Hippocampal formation (tissue), 2 donors: ENCODE data around the gene NTF4.
"Not testable (repeated sequence)": the region's sequence is repeated elsewhere in the genome, so short reads cannot be mapped to it uniquely, and the experiment has no call there.

Source experiments
- DNase-seq, 2 donors: peaks; one replicate each; lab custom pipeline; 2025; lab: John Stamatoyannopoulos, UW

Gene NTF4

DNA sequence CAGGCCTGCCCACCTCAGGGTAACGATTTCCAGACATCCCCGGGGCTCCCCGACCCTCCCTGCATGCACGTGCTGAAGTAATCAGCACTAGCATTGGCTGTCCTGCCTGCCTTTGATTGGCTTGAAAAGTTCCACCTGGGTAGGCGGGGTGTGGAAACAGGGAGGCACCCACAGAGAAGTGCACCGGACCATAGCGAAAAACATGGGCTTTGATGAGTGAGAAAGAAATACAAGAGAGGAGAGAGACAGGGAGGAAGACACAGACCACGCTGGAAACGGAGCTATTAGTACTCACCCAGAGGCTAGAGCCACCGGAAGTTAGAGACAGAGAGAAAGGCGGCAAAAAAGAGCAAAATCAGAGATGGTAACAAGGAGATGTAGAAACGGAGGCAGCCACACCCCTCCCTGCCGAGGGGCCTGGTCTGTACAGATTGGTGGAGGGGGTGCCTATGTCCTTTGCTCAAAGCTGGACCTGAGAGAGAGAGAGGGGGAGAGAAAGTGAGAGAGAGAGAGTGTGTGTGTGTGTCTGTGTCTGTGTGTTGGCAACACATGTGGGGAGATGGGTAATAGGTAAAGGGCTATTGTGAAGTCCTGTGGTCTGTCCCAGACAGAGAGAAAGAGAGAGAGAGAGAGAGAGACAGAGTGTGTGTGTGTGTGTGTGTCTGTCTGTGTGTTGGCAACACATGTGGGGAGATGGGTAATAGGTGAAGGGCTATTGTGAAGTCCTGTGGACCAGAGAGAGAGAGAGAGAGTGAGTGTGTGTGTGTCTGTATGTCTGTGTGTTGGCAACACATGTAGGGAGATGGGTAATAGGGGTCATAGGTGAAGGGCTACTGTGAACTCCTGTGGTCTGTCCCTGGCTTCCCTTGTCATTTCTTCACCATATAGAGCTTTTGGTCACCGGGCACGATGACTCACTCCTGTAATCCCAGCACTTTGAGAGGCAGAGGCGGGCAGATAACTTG, 43.4 kb downstream of the NTF4 start:
- no peak for DNase-seq

GRCh38 chr19:49020342-49020741, 44.3 kb downstream of the NTF4 start:
- DNase-seq: no peak

DNA sequence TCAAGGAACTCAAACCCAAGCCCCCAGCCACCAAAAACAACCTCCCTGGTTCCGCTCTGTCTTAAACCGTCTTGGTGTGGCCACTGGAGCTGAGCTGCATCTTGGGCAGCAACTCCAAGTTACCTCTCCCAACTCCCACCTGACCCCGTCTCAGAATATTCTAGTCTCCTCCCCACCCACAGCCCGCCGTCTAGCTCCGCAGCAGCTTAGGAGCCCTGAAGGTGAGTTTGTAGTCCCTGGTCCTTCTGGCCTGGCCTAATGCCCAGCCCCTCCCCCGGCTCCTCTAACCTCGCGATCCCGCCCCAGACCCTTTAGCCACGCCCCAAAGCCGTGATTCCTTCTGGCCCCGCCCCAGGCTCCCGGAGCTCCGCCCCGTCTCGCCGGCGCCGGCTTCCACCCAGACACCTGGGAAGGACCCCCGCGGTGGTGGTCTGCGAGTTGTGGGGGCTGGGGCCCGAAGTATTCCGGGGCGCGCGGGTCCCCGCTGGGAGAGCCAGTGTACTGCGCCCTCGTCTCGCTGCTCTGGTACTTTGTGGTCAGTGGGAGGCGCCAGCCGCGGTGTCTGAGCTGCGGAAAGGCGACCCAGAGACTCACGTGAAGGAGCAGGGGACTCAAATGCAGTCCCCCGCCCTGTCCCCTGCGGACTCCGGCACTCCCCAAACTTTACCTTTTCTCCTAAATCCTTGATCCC, 45.2 kb downstream of the NTF4 start:
- DNase-seq: peak in 1 of 2 donors; percentile 8

GRCh38 chr19:49018388-49019241, 46.0 kb downstream of the NTF4 start:
- DNase-seq: not testable (repeated sequence)

DNA sequence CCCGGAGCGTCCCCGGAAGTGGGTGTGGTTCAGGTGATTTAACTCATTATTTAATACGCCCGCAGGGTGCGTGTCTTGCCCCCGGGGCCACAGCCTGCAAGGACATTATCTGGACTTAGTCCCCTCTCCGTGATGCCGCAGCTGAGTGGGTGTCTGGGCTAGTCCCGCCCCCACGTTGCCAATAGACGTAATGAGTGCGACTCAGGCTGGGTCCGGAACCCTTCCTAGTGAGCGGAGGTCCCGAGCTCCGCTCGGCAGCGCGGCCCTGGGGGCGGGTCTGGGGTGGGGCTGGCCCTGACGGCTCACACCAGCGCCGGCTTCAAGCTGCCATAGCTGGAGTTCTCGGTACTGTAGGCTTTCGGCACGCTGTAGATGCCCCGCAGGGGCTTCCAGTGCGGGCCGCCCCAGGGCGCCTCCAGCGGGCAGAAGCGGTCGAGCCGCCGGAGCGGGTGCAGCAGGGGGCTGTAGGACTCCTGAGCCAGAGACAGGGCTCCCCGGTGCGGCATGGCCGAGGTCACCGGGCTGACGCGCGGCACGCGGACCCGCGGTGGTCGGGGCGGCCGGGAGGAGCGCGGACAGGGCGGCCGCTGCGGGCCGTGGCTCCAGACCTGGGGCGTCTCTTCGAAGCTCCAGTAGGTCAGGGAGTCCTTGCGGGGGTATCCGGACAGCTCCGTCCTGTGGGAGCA, 46.8 kb downstream of the NTF4 start:
- DNase-seq: peak in 1 of 2 donors; percentile 20

DNA sequence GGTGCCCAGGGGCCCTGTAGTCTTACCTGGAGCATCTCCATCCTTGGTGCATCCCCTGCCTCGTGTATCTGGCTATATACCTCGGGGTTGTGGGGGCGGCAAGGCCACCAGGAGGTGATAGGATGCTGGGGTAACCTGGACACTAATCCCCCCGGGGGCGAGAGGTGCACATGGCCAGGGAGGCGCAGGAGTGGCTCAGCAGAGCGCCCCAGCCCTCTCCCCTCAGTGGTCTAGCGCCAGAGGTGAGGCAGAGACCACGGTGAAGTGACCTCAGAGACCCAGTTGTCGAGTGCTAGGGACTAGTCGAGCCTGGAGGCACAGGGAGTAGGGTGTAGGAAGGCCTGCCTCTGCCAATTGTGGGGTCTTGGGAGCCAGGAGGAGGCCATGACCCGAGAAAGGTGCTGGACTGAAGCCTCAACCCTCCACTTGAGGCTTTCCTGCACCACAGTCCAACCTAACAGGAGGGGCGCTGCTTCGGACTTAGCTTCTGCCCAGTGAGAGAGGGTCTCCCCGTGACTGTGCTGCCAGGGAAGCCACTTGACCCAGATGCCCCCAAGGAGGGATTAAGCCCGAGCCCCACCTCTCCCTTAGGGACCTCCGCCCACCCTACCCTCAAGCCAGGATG, 47.5 kb downstream of the NTF4 start, which contains the start of gene LHB:
Gene LHB, minus strand, starts transcription at position 51 of the 625 bp plus-strand sequence. Its CDS starts 10 bp downstream, at position 41.
- no peak for DNase-seq

DNA sequence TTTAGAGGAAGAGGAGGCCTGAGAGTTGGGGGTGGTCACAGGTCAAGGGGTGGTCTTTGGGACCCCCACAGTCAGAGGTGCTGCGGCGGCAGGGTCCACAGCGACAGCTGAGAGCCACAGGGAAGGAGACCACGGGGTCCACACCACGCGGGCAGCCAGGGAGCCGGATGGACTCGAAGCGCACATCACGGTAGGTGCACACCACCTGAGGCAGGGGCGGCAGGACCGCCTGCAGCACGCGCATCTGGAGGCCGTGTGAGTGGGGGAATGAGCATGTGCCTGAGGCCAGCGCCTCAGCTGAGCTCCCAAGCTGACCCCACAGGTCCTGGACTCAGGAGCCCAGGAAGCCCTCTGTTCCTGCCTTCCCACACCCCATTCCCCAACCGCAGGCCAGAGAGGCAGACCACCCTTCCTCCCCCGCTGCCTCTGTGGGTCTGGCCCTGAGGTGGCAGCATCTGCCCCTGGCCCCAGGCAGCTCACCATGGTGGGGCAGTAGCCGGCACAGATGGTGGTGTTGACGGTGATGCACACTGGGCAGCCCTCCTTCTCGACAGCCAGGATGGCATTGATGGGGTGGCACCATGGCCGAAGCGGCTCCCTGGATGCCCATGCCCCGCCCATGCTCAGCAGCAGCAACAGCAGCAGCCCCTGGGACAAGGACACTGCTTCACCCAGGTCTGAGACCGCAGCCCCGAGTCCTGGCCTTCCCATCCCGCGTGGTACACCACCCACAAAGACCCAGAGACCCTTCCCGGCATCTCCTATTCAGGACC, 48.4 kb downstream of the NTF4 start:
- no peak for DNase-seq

DNA sequence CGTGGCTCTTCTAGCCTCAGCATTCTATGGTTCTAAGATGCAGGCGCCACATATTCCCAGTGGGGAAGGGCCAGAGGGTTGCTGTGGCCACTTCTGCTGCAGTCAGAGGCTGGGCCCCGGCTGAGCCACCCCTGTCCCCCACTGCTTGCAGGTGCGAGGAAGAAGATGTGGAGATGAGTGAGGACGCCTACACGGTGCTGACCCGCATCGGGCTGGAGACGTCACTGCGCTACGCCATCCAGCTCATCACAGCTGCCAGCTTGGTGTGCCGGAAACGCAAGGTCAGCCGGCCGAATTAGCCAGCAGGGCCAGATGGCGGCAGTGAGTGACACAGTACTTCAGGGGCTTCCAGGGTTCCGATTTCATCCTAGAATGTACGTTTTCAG, 49.8 kb downstream of the NTF4 start:
- DNase-seq: no peak

- no peak for DNase-seq
Measured at GRCh38 chr19:49014123-49014869, 50.3 kb downstream of the NTF4 start.

- no peak for DNase-seq
Measured at GRCh38 chr19:49011194-49011593, 53.4 kb downstream of the NTF4 start.
